Endothelial cell of umbilical vein (primary cell): ENCODE results near the gene GRIK1. TPM values are rescaled to one million over a fixed set of nuclear protein-coding genes. Genes with fewer than 3 reads are reported as not detected.

Source experiments
- BruUV-seq: library from RNA; stranded (reverse); fragments of 400-500 nt; replicated peaks from 2 replicates; lab custom pipeline; 2021; lab: Mats Ljungman, UMichigan
- CTCF ChIA-PET: fragments of 300-600, 350-600 bp; sonication (Branson Sonifier 250); formaldehyde crosslinking; loops from one replicate; lab custom pipeline; 2021; ENCODE audit warnings: antibody characterized with exemption, inconsistent platforms; lab: Charles Lee
- POLR2A ChIA-PET: fragments of 300-600, 350-600 bp; sonication (Branson Sonifier 250); formaldehyde crosslinking; loops from one replicate; lab custom pipeline; 2021; ENCODE audit warnings: antibody characterized with exemption, inconsistent platforms; lab: Charles Lee
- DNase-seq: peaks from one replicate; pipeline ENCODE4 v3.0.0-alpha.2; 2011; ENCODE audit warnings: low read depth, low spot score
- FAIRE-seq: peaks from 2 replicates; lab custom pipeline; 2011; peaks lifted over from hg19 to GRCh38; lab: Jason Lieb, UNC
- H2AFZ ChIP-seq: 2 replicates; pipeline ENCODE4 v1.6.0; 2012; ENCODE audit warnings: low read depth, low read length, control low read depth, inconsistent platforms
- H3K27ac ChIP-seq: 2 replicates; pipeline ENCODE4 v1.5.1; 2011; ENCODE audit warnings: low read depth, mild to moderate bottlenecking, control low read depth, low read length, moderate library complexity; ENCODE audit not compliant: insufficient read depth
- H3K27me3 ChIP-seq, 2 experiments: 2 replicates each; pipeline versions ENCODE4 v1.6.0 to v1.6.1; 2011; ENCODE audit warnings: low read length in 2 of 2, mixed read lengths in 1 of 2; ENCODE audit not compliant: control insufficient read depth in 2 of 2, insufficient read depth in 2 of 2
- H3K36me3 ChIP-seq, 2 experiments: 2 replicates in 1 of 2; 3 replicates in 1 of 2; pipeline ENCODE4 v1.5.1; 2011; ENCODE audit warnings: low read length in 2 of 2, mild to moderate bottlenecking in 1 of 2, moderate library complexity in 1 of 2; ENCODE audit not compliant: control insufficient read depth in 2 of 2, insufficient read depth in 2 of 2; ENCODE audit errors: extremely low read depth in 1 of 2
- H3K4me1 ChIP-seq: 3 replicates; pipeline ENCODE4 v1.5.1; 2011; ENCODE audit warnings: mild to moderate bottlenecking, low read length; ENCODE audit not compliant: control insufficient read depth, insufficient read depth; ENCODE audit errors: extremely low read depth
- H3K4me2 ChIP-seq: 2 replicates; pipeline ENCODE4 v1.6.1; 2011; ENCODE audit warnings: low read length, control low read depth, mixed read lengths; ENCODE audit not compliant: insufficient read depth
- H3K4me3 ChIP-seq, 3 experiments: fragments of 200-600 bp in 1 of 3; sonication (generic), shearing (Covaris generic) in 1 of 3; replicated peaks in 1 of 3; 2 replicates each; pipeline ENCODE4 v1.5.1; 2011 to 2016; ENCODE audit warnings: control low read depth in 3 of 3, low read length in 3 of 3, mild to moderate bottlenecking in 2 of 3, inconsistent platforms in 1 of 3, low read depth in 1 of 3, moderate library complexity in 1 of 3; ENCODE audit not compliant: insufficient read depth in 1 of 3
- H3K79me2 ChIP-seq: 2 replicates; pipeline ENCODE4 v1.6.0; 2012; ENCODE audit warnings: low read length, inconsistent platforms; ENCODE audit not compliant: control insufficient read depth, insufficient read depth
- H3K9ac ChIP-seq: replicated peaks from 2 replicates; pipeline ENCODE3; 2011; ENCODE audit warnings: low read length, control low read depth; ENCODE audit not compliant: insufficient read depth; ENCODE audit errors: extremely low read depth
- H3K9me1 ChIP-seq: replicated peaks from 3 replicates; pipeline ENCODE4 v1.6.0; 2011; ENCODE audit warnings: mild to moderate bottlenecking, low read length; ENCODE audit not compliant: control insufficient read depth, insufficient read depth; ENCODE audit errors: extremely low read depth
- H3K9me3 ChIP-seq: replicated peaks from 2 replicates; pipeline ENCODE4 v1.5.1; 2012; ENCODE audit warnings: low read length, inconsistent platforms; ENCODE audit not compliant: control insufficient read depth, insufficient read depth
- H4K20me1 ChIP-seq: replicated peaks from 2 replicates; pipeline ENCODE3; 2011; ENCODE audit warnings: mild to moderate bottlenecking, low read length; ENCODE audit not compliant: control insufficient read depth, insufficient read depth; ENCODE audit errors: extremely low read depth
- CTCF ChIP-seq, 2 donors: IDR thresholded peaks; 1 replicate in 1 of 2; 2 replicates in 1 of 2; pipeline ENCODE4 v1.5.1; 2011; ENCODE audit warnings: low read length in 2 of 2, mild to moderate bottlenecking in 2 of 2, moderate library complexity in 2 of 2, control low read depth in 1 of 2, inconsistent platforms in 1 of 2, low read depth in 1 of 2; ENCODE audit not compliant: insufficient read depth in 1 of 2; ENCODE audit errors: extremely low read depth in 1 of 2
- EZH2 ChIP-seq: IDR thresholded peaks from 2 replicates; pipeline ENCODE4 v1.6.1; 2012; ENCODE audit warnings: borderline replicate concordance, low read depth, mild to moderate bottlenecking, moderate library complexity, low read length, inconsistent platforms; ENCODE audit not compliant: severe bottlenecking
- FOS ChIP-seq: IDR thresholded peaks from 2 replicates; pipeline ENCODE4 v1.6.1; 2011; ENCODE audit warnings: mild to moderate bottlenecking, low read length, moderate library complexity, borderline replicate concordance; ENCODE audit not compliant: insufficient read depth
- GATA2 ChIP-seq: IDR thresholded peaks from 2 replicates; pipeline ENCODE4 v1.7.0; 2011; ENCODE audit warnings: low read depth, mild to moderate bottlenecking, moderate library complexity, mixed read lengths, low read length; ENCODE audit not compliant: insufficient read length, insufficient read depth
- JUN ChIP-seq: IDR thresholded peaks from 2 replicates; pipeline ENCODE4 v1.6.1; 2011; ENCODE audit warnings: borderline replicate concordance, low read depth; ENCODE audit not compliant: insufficient read length, insufficient read depth
- MYC ChIP-seq: IDR thresholded peaks from one replicate; pipeline ENCODE4 v1.6.1; 2011; ENCODE audit warnings: mild to moderate bottlenecking, low read depth, low read length
- POLR2A ChIP-seq: IDR thresholded peaks from 2 replicates; pipeline ENCODE4 v1.6.1; 2012; ENCODE audit warnings: low read depth, mild to moderate bottlenecking, control low read depth, low read length
- POLR2AphosphoS5 ChIP-seq: IDR thresholded peaks from 2 replicates; pipeline ENCODE4 v1.6.1; 2012; ENCODE audit warnings: low read depth, mild to moderate bottlenecking, control low read depth, low read length, moderate library complexity; ENCODE audit not compliant: insufficient read depth
- dilution Hi-C: fragments of 300-500 bp; cut with MboI; formaldehyde crosslinking; loops from one replicate; pipeline ENCODE4 v1.15.0; 2019; ENCODE audit warnings: low sequenced_read_pairs; ENCODE audit not compliant: extremely low pct_ligation_motif_present
- intact Hi-C: fragments of 100-400 bp; cut with micrococcal nuclease; formaldehyde crosslinking; loops from one replicate; pipeline ENCODE4 v1.10.0; 2022
- polyA plus RNA-seq, 4 experiments: library from polyadenylated mRNA; depleted of rRNA in 3 of 4; stranded (reverse) in 3 of 4; unstranded in 1 of 4; fragments of >200 nt; gene quantifications; 2 replicates each; pipeline versions ENCODE4 v1.2.1 to v1.2.3, GENCODE V29; 2011 to 2012; ENCODE audit warnings: missing spikeins in 1 of 4
- total RNA-seq: library from RNA; stranded (reverse); gene quantifications from 2 replicates; pipeline ENCODE4 v1.2.3, GENCODE V29; 2021
- TF ChIP-seq, protein P1 (sequence below): IDR thresholded peaks from 2 replicates; pipeline ENCODE4 v1.6.1; 2011; ENCODE audit not compliant: insufficient read depth, insufficient read length

The GRIK1 gene
- total and polyA plus RNA-seq, 2 donors (not counting 3 experiments of a cell fraction or from before 2014, with no cell fraction given), result not detected

GRCh38 chr21:29524055-29524454 is 415.7 kb downstream of the GRIK1 start:
- Histone ChIP-seq H4K20me1 (no peaks in the 10 kb centered on the region), H3K9ac (no peak overlapping the region), H3K27ac (no peak overlapping the region), H3K27me3 (no peaks in the 10 kb centered on the region), H3K9me1 (no peaks in the 10 kb centered on the region), H3K4me1 (no peaks in the 10 kb centered on the region), H3K79me2 (no peaks in the 10 kb centered on the region), H3K4me2 (no peak overlapping the region), H3K9me3 (no peaks in the 10 kb centered on the region), H3K36me3 (no peaks in the 10 kb centered on the region), H3K4me3 (no peak overlapping the region), H2AFZ (no peak overlapping the region)
- ChIA-PET POLR2A (no interaction called here), CTCF (no interaction called here)
- no peak for DNase-seq
- TF ChIP-seq, protein P1, sequence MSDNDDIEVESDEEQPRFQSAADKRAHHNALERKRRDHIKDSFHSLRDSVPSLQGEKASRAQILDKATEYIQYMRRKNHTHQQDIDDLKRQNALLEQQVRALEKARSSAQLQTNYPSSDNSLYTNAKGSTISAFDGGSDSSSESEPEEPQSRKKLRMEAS, result no peak
- TF ChIP-seq CTCF (IDR thresholded peaks at IDR 0.05; ENCODE audit: extremely low read depth in 1 of 2, insufficient read depth in 1 of 2, low read depth in 1 of 2, low read length in 2 of 2), result no peak
- TF ChIP-seq JUN, result no peak
- TF ChIP-seq FOS, result no peak
- TF ChIP-seq POLR2A, result no peak
- dilution Hi-C loops, result no loop called here
- intact Hi-C loops, result no loop called here
- BruUV-seq, result no TSS peak
- no peak for FAIRE-seq

DNA sequence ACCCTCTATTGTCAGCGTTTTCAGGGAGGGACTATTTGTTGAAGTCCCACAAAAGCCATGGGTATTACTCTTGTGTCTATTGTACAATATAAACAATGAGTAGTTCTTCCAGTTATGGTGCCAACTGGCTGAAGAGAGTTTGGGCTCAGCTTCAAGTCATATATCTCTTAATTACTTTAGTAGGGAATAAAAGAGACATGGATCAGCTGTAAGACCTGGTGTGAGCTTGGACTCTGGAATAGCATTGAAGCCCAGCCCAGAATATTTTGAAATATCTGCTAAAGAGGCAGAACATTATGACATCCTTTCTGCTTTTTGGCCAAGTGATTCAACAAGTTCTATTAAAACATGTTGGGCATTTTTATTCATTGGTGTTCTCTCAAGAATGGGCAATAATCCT is 416.1 kb downstream of the GRIK1 start:
- BruUV-seq, result no TSS peak
- H2AFZ ChIP-seq, result no peak overlapping the region
- no peaks in the 10 kb centered on the region for H4K20me1 ChIP-seq
- ChIA-PET CTCF (no interaction called here), POLR2A (no interaction called here)
- no peak for TF ChIP-seq EZH2
- TF ChIP-seq POLR2A, result no peak
- no peak for TF ChIP-seq JUN
- no peak for TF ChIP-seq MYC
- TF ChIP-seq POLR2AphosphoS5, result no peak
- no peak for TF ChIP-seq CTCF (IDR thresholded peaks at IDR 0.05; ENCODE audit: extremely low read depth in 1 of 2, insufficient read depth in 1 of 2, low read depth in 1 of 2, low read length in 2 of 2)
- no peak for TF ChIP-seq FOS
- TF ChIP-seq, protein P1, result no peak
- no peak for TF ChIP-seq GATA2
- H3K9ac ChIP-seq, result no peak overlapping the region
- H3K4me1 ChIP-seq, result no peaks in the 10 kb centered on the region
- intact Hi-C loops (no loop called here), dilution Hi-C loops (no loop called here)
- no peaks in the 10 kb centered on the region for H3K9me3 ChIP-seq
- DNase-seq (no peak), FAIRE-seq (no peak)
- H3K27me3 ChIP-seq, result no peaks in the 10 kb centered on the region
- no peaks in the 10 kb centered on the region for H3K36me3 ChIP-seq
- H3K4me2 ChIP-seq, result no peak overlapping the region
- H3K79me2 ChIP-seq, result no peaks in the 10 kb centered on the region
- H3K9me1 ChIP-seq, result no peaks in the 10 kb centered on the region
- H3K27ac ChIP-seq, result no peak overlapping the region
- no peak overlapping the region for H3K4me3 ChIP-seq
